HepG2 (cell line): ENCODE results near the gene LONP1. TPM values are rescaled to one million over a fixed set of nuclear protein-coding genes. Genes with fewer than 3 reads are reported as not detected.

Experiments
- AGO2 ChIP-seq: fragments of 200-400 bp; formaldehyde crosslinking; optimal IDR thresholded peaks from 2 replicates; pipeline ENCODE3; 2017; ENCODE audit warnings: mild to moderate bottlenecking, low read depth, low read length, moderate library complexity
- BRD4 ChIP-seq: sonication (generic); formaldehyde crosslinking; IDR thresholded peaks from 2 replicates; pipeline ENCODE4 v1.4.0; 2020; ENCODE audit warnings: missing genetic modification reagents
- CHD2 ChIP-seq: IDR thresholded peaks from 2 replicates; pipeline ENCODE4 v1.6.1; 2011; ENCODE audit warnings: low read depth, low read length, improper control_type of control experiment
- FOXA1 ChIP-seq, 2 experiments: fragments of 450-650 bp in 1 of 2; sonication (generic) in 1 of 2; formaldehyde crosslinking in 1 of 2; IDR thresholded peaks; 2 replicates each; pipeline versions ENCODE4 v1.4.0 to v1.6.1; 2016 to 2020; ENCODE audit warnings: missing genetic modification reagents in 1 of 2
- HDAC1 ChIP-seq: sonication (generic); formaldehyde crosslinking; IDR thresholded peaks from 2 replicates; pipeline ENCODE4 v1.5.1; 2020; ENCODE audit warnings: mild to moderate bottlenecking, missing genetic modification reagents
- HHEX ChIP-seq: IDR thresholded peaks from 2 replicates; pipeline ENCODE4 v1.6.1; 2016; ENCODE audit warnings: control low read depth
- KLF15 ChIP-seq: sonication (generic); formaldehyde crosslinking; IDR thresholded peaks from 2 replicates; pipeline ENCODE4 v1.8.1; 2023; ENCODE audit warnings: borderline replicate concordance, mild to moderate bottlenecking, inconsistent platforms, missing genetic modification reagents, mixed read lengths
- MLX ChIP-seq: IDR thresholded peaks from 2 replicates; pipeline ENCODE4 v1.6.1; 2016
- NR2F1 ChIP-seq, 2 experiments: fragments of 450-650 bp in 1 of 2; formaldehyde crosslinking in 1 of 2; IDR thresholded peaks; 2 replicates each; pipeline versions ENCODE4 v1.5.0 to v1.6.1; 2016 to 2020; ENCODE audit warnings: mild to moderate bottlenecking in 1 of 2, missing compliant biosample characterization in 1 of 2, missing genetic modification reagents in 1 of 2, moderate library complexity in 1 of 2
- NR2F2 ChIP-seq: IDR thresholded peaks from 2 replicates; pipeline ENCODE4 v1.6.1; 2012; ENCODE audit warnings: low read depth, inconsistent platforms, borderline replicate concordance
- NR2F6 ChIP-seq, 2 experiments: IDR thresholded peaks; 2 replicates each; pipeline ENCODE4 v1.6.1; 2016; ENCODE audit warnings: antibody characterized with exemption in 1 of 2, mild to moderate bottlenecking in 1 of 2
- RARA ChIP-seq: IDR thresholded peaks from 2 replicates; pipeline ENCODE4 v1.6.1; 2016; ENCODE audit warnings: missing genetic modification reagents, missing compliant biosample characterization
- RERE ChIP-seq: IDR thresholded peaks from 2 replicates; pipeline ENCODE4 v1.6.1; 2016; ENCODE audit warnings: low read depth, missing genetic modification reagents, missing compliant biosample characterization
- RXRA ChIP-seq: sonication (generic); formaldehyde crosslinking; IDR thresholded peaks from 2 replicates; pipeline ENCODE4 v1.5.1; 2020; ENCODE audit warnings: missing genetic modification reagents
- TAF1 ChIP-seq: sonication (generic); formaldehyde crosslinking; IDR thresholded peaks from 2 replicates; pipeline ENCODE4 v1.4.0; 2020; ENCODE audit warnings: missing genetic modification reagents
- ZBTB38 ChIP-seq: sonication (generic); formaldehyde crosslinking; IDR thresholded peaks from 2 replicates; pipeline ENCODE4 v1.5.1; 2020; ENCODE audit warnings: mild to moderate bottlenecking, missing genetic modification reagents
- ZFX ChIP-seq: sonication (generic); formaldehyde crosslinking; IDR thresholded peaks from 2 replicates; pipeline ENCODE4 v1.4.0; 2020; ENCODE audit warnings: mild to moderate bottlenecking, low read depth, missing genetic modification reagents, moderate library complexity
- ZNF20 ChIP-seq: sonication (generic); formaldehyde crosslinking; IDR thresholded peaks from 2 replicates; pipeline ENCODE4 v1.4.0; 2020; ENCODE audit warnings: mild to moderate bottlenecking, moderate library complexity, missing genetic modification reagents
- ZNF292 ChIP-seq: sonication (generic); formaldehyde crosslinking; IDR thresholded peaks from 2 replicates; pipeline ENCODE4 v1.8.1; 2022; ENCODE audit warnings: mild to moderate bottlenecking, low read depth, missing genetic modification reagents, borderline replicate concordance
- ZNF331 ChIP-seq: sonication (generic); formaldehyde crosslinking; IDR thresholded peaks from 2 replicates; pipeline ENCODE4 v1.4.0; 2020; ENCODE audit warnings: missing genetic modification reagents
- ZNF34 ChIP-seq: sonication (generic); formaldehyde crosslinking; IDR thresholded peaks from 2 replicates; pipeline ENCODE4 v1.4.0; 2020; ENCODE audit warnings: mild to moderate bottlenecking, missing genetic modification reagents, borderline replicate concordance
- ZNF704 ChIP-seq: sonication (generic); formaldehyde crosslinking; IDR thresholded peaks from 2 replicates; pipeline ENCODE4 v1.8.1; 2023; ENCODE audit warnings: mild to moderate bottlenecking, inconsistent platforms, moderate library complexity, missing genetic modification reagents, borderline replicate concordance
- ZNF891 ChIP-seq: sonication (generic); formaldehyde crosslinking; IDR thresholded peaks from 2 replicates; pipeline ENCODE4 v1.5.0; 2020; ENCODE audit warnings: mild to moderate bottlenecking, missing genetic modification reagents
- ZSCAN9 ChIP-seq: IDR thresholded peaks from 2 replicates; pipeline ENCODE4 v1.6.1; 2016; ENCODE audit warnings: borderline replicate concordance
- polyA plus RNA-seq, 8 experiments: library from polyadenylated mRNA; depleted of rRNA in 3 of 8; stranded (reverse) in 7 of 8; unstranded in 1 of 8; fragments of >200 nt; fragmentation: Illumina TruSeq in 4 of 8; extraction: Trizol in 4 of 8; gene quantifications; 2 replicates each; pipeline versions ENCODE4 v1.2.1 to v1.2.3, GENCODE V29; 2011 to 2016; ENCODE audit warnings: low read depth in 4 of 8, missing spikeins in 1 of 8, mixed read lengths in 1 of 8; ENCODE audit not compliant: insufficient read depth in 1 of 8
- total RNA-seq, 5 experiments: library from RNA; depleted of rRNA; stranded (reverse); fragments of >200 nt; fragmentation: Illumina TruSeq; extraction: Trizol; gene quantifications; 2 replicates each; pipeline ENCODE4 v1.2.3, GENCODE V29; 2016; ENCODE audit warnings: low read depth in 1 of 5

Gene LONP1
- total and polyA plus RNA-seq, 2 of the 13 experiments (the other 11 are each of a cell fraction or from before 2014, with no cell fraction given), result 59.5 to 76.8 TPM

- TF ChIP-seq KLF15, result no peak
- TF ChIP-seq HDAC1 (CRISPR knock-in tag), result 0 out of 2 replicates have a peak, but pooled peaks have one; percentile 23
- no peak for TF ChIP-seq ZNF292 (CRISPR knock-in tag)
- no peak for TF ChIP-seq TAF1 (CRISPR knock-in tag)
- no peak for TF ChIP-seq ZNF704
- peak; percentile 39; the same call in 1 of the 2 replicates for TF ChIP-seq RXRA (CRISPR knock-in tag)
- no peak for TF ChIP-seq MLX (CRISPR knock-in tag)
- TF ChIP-seq RERE (CRISPR knock-in tag), result no peak
- TF ChIP-seq ZBTB38 (CRISPR knock-in tag), result 0 out of 2 replicates have a peak, but pooled peaks have one; percentile 57
- 0 out of 4 replicates have a peak, but pooled peaks have one; percentile 12 to 21 for TF ChIP-seq NR2F1 (CRISPR knock-in tag; IDR thresholded peaks at IDR 0.05)
- no peak for TF ChIP-seq ZNF20 (CRISPR knock-in tag)
- TF ChIP-seq BRD4 (CRISPR knock-in tag), result no peak
- 0 out of 2 replicates have a peak, but pooled peaks have one; percentile 44 for TF ChIP-seq NR2F2
- no peak for TF ChIP-seq ZNF891 (CRISPR knock-in tag)
- 0 out of 2 replicates have a peak, but pooled peaks have one; percentile 26 for TF ChIP-seq RARA (CRISPR knock-in tag)
- TF ChIP-seq HHEX (CRISPR knock-in tag), result no peak
- no peak for TF ChIP-seq ZNF34 (CRISPR knock-in tag)
- peak; percentile 42; the same call in 1 of the 2 replicates for TF ChIP-seq ZFX (CRISPR knock-in tag)
- TF ChIP-seq FOXA1 (IDR thresholded peaks at IDR 0.05), result no peak
- TF ChIP-seq FOXA1 (CRISPR knock-in tag; IDR thresholded peaks at IDR 0.05), result no peak
- TF ChIP-seq NR2F6 (IDR thresholded peaks at IDR 0.05), result peak; percentile 61; the same call in 1 of the 2 replicates
- peak; percentile 44; the same call in 1 of the 2 replicates for TF ChIP-seq NR2F6 (CRISPR knock-in tag; IDR thresholded peaks at IDR 0.05)
- peak; percentile 51 for TF ChIP-seq AGO2
- no peak for TF ChIP-seq ZSCAN9 (CRISPR knock-in tag)
- TF ChIP-seq CHD2, result no peak
- TF ChIP-seq ZNF331, result no peak
Observed at GRCh38 chr19:5678071-5678718, 41.8 kb downstream of the LONP1 start (continued).
